ENCODE results near the gene ENAH.

The ENAH gene

DNA sequence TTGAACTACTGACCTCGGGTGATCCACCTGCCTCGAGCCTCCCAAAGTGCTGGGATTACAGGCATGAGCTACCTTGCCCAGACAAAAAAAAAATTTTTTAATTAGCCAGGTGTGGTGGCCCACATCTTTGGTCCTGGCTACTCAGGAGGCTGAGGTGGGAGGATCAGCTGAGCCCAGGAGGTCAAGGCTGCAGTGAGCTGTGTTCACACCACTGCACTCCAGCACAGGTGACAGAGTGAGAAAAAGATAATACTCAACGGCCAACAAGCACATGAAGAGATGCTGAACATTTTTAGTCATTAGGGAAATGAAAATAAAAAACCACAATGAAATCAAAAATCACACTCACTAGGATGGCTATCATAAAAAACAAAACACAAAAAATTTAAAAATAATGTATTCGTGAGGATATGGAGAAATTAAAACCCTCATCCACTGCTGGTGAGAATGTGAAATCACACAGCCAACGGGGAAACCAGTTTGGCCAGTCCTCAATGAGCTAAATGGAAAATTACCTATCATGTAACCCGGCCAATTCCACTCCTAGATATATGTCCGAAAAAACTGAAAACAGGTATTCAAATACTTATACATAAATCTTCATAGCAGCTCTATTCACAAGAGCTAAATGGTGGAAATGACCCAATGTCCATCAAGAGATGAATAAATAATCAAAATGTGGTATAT, 41.2 kb downstream of the ENAH start:
- Mint-ChIP-seq H3K36me3 (ENCODE audit: low read depth) (no peaks in the 10 kb centered on the region), H3K27ac (no peak overlapping the region), H3K4me1 (ENCODE audit: low read depth) (peaks cover 3% of the 10 kb centered on the region), H3K4me3 (no peak overlapping the region), H3K27me3 (no peaks in the 10 kb centered on the region), H3K9me3 (no peaks in the 10 kb centered on the region)
- DNase-seq = no peak

DNA sequence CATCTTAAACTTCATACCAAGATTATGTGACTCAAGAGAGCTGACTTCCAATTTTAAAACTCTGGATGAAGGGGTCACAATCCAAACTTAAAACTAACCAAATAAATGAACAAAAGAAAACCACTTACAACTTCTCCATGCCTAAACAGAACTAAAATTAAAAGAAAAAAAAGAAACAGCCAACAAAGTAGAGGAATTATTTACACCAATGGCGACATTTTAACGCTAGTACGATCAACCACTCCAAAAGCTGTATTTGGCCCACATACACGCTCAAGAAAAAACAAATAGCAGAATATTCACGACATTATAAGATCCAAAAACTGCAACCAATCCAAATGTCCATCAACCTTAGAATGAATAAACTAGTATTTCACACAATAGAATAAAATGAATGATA, 42.4 kb downstream of the ENAH start:
- no peaks in the 10 kb centered on the region for H3K9me3 Mint-ChIP-seq
- H3K27me3 Mint-ChIP-seq = no peaks in the 10 kb centered on the region
- H3K4me3 Mint-ChIP-seq = no peak overlapping the region
- H3K4me1 Mint-ChIP-seq (ENCODE audit: low read depth) = peaks cover 3% of the 10 kb centered on the region
- no peak for DNase-seq
- H3K36me3 Mint-ChIP-seq (ENCODE audit: low read depth) = no peaks in the 10 kb centered on the region
- no peak overlapping the region for H3K27ac Mint-ChIP-seq

GRCh38 chr1:225608014-225608796, 44.7 kb downstream of the ENAH start:
- peaks cover 3% of the 10 kb centered on the region for H3K4me1 Mint-ChIP-seq (ENCODE audit: low read depth)
- no peak for DNase-seq
- no peaks in the 10 kb centered on the region for H3K36me3 Mint-ChIP-seq (ENCODE audit: low read depth)
- no peak overlapping the region for H3K4me3 Mint-ChIP-seq
- H3K27me3 Mint-ChIP-seq = no peaks in the 10 kb centered on the region
- H3K27ac Mint-ChIP-seq = no peak overlapping the region
- H3K9me3 Mint-ChIP-seq = no peaks in the 10 kb centered on the region

GRCh38 chr1:225607355-225607754, 45.6 kb downstream of the ENAH start:
- Mint-ChIP-seq H3K4me3 (no peak overlapping the region), H3K27ac (no peak overlapping the region), H3K9me3 (no peaks in the 10 kb centered on the region), H3K4me1 (ENCODE audit: low read depth) (peaks cover 3% of the 10 kb centered on the region), H3K36me3 (ENCODE audit: low read depth) (no peaks in the 10 kb centered on the region), H3K27me3 (no peaks in the 10 kb centered on the region)
- no peak for DNase-seq

- H3K9me3 Mint-ChIP-seq = no peaks in the 10 kb centered on the region
- no peak for DNase-seq
- no peaks in the 10 kb centered on the region for H3K27me3 Mint-ChIP-seq
- H3K4me3 Mint-ChIP-seq = no peak overlapping the region
- H3K27ac Mint-ChIP-seq = no peak overlapping the region
- H3K36me3 Mint-ChIP-seq (ENCODE audit: low read depth) = no peaks in the 10 kb centered on the region
- H3K4me1 Mint-ChIP-seq (ENCODE audit: low read depth) = no peaks in the 10 kb centered on the region
Observed at GRCh38 chr1:225603538-225604354, 49.2 kb downstream of the ENAH start.

DNA sequence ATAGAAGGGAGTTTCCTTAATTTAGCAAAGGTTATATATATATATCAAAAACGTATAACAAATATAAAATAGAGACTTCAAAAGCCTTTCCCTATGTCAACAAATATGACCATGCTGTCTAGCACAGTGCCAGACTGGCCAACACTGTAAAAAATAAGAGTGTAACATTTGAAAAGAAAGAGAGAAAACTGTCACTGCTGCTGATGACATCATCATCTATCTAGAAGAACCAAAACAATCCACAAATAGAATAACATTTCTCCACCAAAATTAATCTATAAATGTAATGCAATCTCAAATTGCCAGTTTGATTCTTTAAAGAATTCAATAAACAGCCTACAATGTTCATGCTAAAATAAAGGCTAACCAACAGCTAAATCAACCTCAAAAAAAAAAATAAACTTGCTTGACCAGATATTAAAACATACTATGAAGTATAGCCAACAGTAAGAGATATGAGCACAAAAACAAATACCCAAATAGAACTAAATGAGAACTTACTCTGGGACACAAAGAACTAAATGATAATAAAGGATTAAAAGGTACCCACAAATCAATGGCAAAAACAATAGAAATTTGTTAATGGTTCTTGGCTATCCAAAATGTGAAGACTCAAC, 50.2 kb downstream of the ENAH start:
- no peak overlapping the region for H3K4me3 Mint-ChIP-seq
- no peaks in the 10 kb centered on the region for H3K4me1 Mint-ChIP-seq (ENCODE audit: low read depth)
- H3K27me3 Mint-ChIP-seq = no peaks in the 10 kb centered on the region
- no peak overlapping the region for H3K27ac Mint-ChIP-seq
- no peak for DNase-seq
- no peaks in the 10 kb centered on the region for H3K9me3 Mint-ChIP-seq
- no peaks in the 10 kb centered on the region for H3K36me3 Mint-ChIP-seq (ENCODE audit: low read depth)

DNA sequence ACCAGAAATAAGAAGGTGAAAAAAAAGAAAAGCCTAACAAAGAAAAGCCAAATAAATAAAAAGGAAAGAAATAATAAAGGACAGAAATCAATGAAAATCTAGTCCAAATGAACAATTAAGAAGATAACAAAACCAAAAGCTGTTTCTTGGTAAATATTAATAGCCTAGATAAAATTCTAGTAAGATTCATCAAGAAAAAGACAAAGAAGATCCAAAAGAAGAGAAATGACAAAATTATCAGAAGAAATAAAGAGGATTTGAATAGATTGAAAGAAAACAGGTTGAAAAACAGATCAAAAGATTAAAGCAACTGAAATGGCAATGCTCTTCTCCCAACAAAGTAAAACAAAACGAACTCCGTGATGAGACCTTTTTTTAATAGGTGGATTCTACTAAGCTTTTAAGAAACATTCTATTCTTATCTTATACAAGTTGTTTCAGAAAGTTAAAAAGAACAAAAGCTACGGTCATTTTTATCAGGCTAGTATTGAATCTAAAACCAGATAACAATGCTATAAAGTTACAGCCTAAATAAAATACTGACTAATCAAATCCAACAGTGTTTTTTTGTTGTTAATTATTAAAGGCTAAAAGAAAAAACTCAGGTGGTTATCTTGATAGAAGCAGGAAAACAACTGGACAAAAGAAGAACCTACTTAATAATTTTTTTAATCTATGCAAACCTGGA, 50.9 kb downstream of the ENAH start:
- H3K4me3 Mint-ChIP-seq = no peak overlapping the region
- no peaks in the 10 kb centered on the region for H3K9me3 Mint-ChIP-seq

GRCh38 chr1:225598847-225599246, 54.1 kb downstream of the ENAH start:
- Mint-ChIP-seq H3K27me3 (no peaks in the 10 kb centered on the region), H3K4me3 (no peak overlapping the region), H3K4me1 (ENCODE audit: low read depth) (no peaks in the 10 kb centered on the region), H3K9me3 (no peaks in the 10 kb centered on the region), H3K27ac (no peak overlapping the region), H3K36me3 (ENCODE audit: low read depth) (no peaks in the 10 kb centered on the region)
- DNase-seq = no peak

More for the DNA sequence above, 50.9 kb downstream of the ENAH start:
- H3K4me1 Mint-ChIP-seq (ENCODE audit: low read depth) = no peaks in the 10 kb centered on the region
- H3K36me3 Mint-ChIP-seq (ENCODE audit: low read depth) = no peaks in the 10 kb centered on the region
- H3K27me3 Mint-ChIP-seq = no peaks in the 10 kb centered on the region
- no peak overlapping the region for H3K27ac Mint-ChIP-seq
- DNase-seq = no peak

DNA sequence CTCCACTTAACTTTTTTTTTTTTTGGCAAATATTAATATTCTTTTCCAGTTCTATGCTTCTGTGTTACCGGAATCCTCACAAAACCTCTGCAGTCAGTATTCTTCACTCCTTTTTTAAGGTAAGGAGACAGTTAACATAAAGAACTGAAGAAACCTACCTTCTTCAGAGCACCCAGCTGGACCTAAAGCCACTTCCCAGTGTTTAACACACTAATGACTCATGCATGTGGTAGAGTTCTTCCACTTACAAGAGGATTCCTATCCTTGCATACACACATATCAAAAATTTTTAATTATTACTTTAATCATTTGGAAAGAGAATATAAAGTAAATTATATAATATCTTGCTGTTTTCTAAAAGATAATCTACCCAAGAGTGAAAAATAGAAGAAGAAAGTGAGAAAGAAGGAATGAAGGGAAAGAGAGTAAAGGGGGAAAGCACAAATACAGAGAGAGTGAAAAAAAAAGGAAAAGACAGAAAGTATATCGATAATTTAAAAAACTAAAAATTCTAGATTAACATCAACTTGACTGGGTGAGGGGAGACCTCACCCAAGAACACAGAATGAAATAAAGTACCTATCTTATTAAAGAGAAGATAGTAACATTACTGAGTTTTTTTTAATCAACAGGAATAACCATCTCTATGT, 54.9 kb downstream of the ENAH start:
- no peaks in the 10 kb centered on the region for H3K27me3 Mint-ChIP-seq
- H3K4me1 Mint-ChIP-seq (ENCODE audit: low read depth) = no peaks in the 10 kb centered on the region
- H3K9me3 Mint-ChIP-seq = no peaks in the 10 kb centered on the region
- H3K27ac Mint-ChIP-seq = no peak overlapping the region
- no peak for DNase-seq
- no peaks in the 10 kb centered on the region for H3K36me3 Mint-ChIP-seq (ENCODE audit: low read depth)
- H3K4me3 Mint-ChIP-seq = no peak overlapping the region

DNA sequence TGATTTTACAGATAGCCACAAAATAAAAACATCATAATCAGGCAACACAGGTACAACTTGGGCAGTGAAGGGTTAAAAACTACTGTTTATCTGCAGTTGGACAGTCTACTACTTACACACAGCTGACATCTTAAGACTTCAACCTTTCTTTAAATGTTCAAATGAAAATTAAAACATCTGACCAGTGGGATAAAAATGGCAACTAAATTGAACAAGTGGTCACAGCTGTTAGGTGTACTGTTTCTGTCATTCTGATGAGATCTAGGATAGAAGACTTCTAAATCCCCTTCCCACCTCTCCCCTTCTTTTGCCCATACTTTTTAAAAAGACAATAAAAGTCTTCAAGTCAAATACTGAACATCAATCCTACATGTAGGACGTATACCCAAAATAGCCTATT, 56.2 kb downstream of the ENAH start:
- Mint-ChIP-seq H3K4me3 (no peak overlapping the region), H3K9me3 (no peaks in the 10 kb centered on the region), H3K27ac (no peak overlapping the region), H3K27me3 (no peaks in the 10 kb centered on the region), H3K4me1 (ENCODE audit: low read depth) (no peaks in the 10 kb centered on the region), H3K36me3 (ENCODE audit: low read depth) (no peaks in the 10 kb centered on the region)
- DNase-seq = no peak

GRCh38 chr1:225595974-225596551, 56.9 kb downstream of the ENAH start:
- H3K27ac Mint-ChIP-seq = no peak overlapping the region
- H3K27me3 Mint-ChIP-seq = no peaks in the 10 kb centered on the region
- no peaks in the 10 kb centered on the region for H3K4me1 Mint-ChIP-seq (ENCODE audit: low read depth)
- no peak overlapping the region for H3K4me3 Mint-ChIP-seq
- no peaks in the 10 kb centered on the region for H3K36me3 Mint-ChIP-seq (ENCODE audit: low read depth)
- no peak for DNase-seq
- no peaks in the 10 kb centered on the region for H3K9me3 Mint-ChIP-seq

DNA sequence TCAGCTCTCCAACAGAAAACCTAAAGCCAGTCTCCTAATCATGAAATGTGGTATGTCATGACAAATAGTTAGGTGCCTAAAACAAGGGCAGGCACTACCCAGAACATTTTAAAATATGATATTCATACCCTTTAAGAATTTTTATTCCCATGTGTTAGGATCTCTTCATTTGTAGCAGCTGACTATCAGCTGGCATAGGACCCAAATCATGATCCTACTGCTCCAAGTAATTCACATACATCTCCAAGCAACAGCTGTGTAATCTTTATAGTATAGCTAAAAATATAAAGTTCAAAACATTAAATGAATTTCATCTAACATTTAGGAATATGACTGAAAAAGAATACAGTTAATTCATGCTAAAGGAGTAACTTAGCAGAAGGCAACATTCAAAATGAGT, 57.5 kb downstream of the ENAH start:
- no peaks in the 10 kb centered on the region for H3K4me1 Mint-ChIP-seq (ENCODE audit: low read depth)
- no peaks in the 10 kb centered on the region for H3K36me3 Mint-ChIP-seq (ENCODE audit: low read depth)
- no peak overlapping the region for H3K4me3 Mint-ChIP-seq
- no peak for DNase-seq
- H3K27ac Mint-ChIP-seq = no peak overlapping the region
- H3K27me3 Mint-ChIP-seq = no peaks in the 10 kb centered on the region
- no peaks in the 10 kb centered on the region for H3K9me3 Mint-ChIP-seq

GRCh38 chr1:225593414-225593813, 59.5 kb downstream of the ENAH start:
- H3K4me1 Mint-ChIP-seq (ENCODE audit: low read depth) = no peaks in the 10 kb centered on the region
- no peak for DNase-seq
- H3K27ac Mint-ChIP-seq = no peak overlapping the region
- no peaks in the 10 kb centered on the region for H3K9me3 Mint-ChIP-seq
- no peaks in the 10 kb centered on the region for H3K36me3 Mint-ChIP-seq (ENCODE audit: low read depth)
- no peak overlapping the region for H3K4me3 Mint-ChIP-seq
- no peaks in the 10 kb centered on the region for H3K27me3 Mint-ChIP-seq
